WTC11 (cell line): ENCODE data around the gene C10orf71. TPM values are rescaled to one million over a fixed set of nuclear protein-coding genes. Genes with fewer than 3 reads are reported as not detected.

Experiments
- ATAC-seq: fragments of 200-7000 bp; cut with Tn5 transposase; 2 replicates; pipeline ENCODE4 v1.10.0; 2021; ENCODE audit warnings: mild to moderate bottlenecking, moderate library complexity
- CTCF ChIA-PET: fragments of 300-600 bp; sonication (Branson Sonifier 250); formaldehyde crosslinking; loops from one replicate; lab custom pipeline; 2021; ENCODE audit warnings: antibody characterized with exemption; lab: Charles Lee
- POLR2A ChIA-PET: fragments of 350-600 bp; sonication (Branson Sonifier 250); formaldehyde crosslinking; loops from one replicate; lab custom pipeline; 2021; ENCODE audit warnings: antibody characterized with exemption; lab: Charles Lee
- DNase-seq: peaks from one replicate; pipeline ENCODE4 v3.0.0; 2021; ENCODE audit warnings: low spot score
- H3K27ac Mint-ChIP-seq: 2 replicates; pipeline ENCODE4 v1.8.0; 2021; ENCODE audit warnings: mixed read lengths
- H3K27me3 Mint-ChIP-seq: 2 replicates; pipeline ENCODE4 v1.8.0; 2021; ENCODE audit warnings: low read depth, mild to moderate bottlenecking, moderate library complexity, mixed read lengths
- H3K36me3 Mint-ChIP-seq: 2 replicates; pipeline ENCODE4 v1.8.0; 2021; ENCODE audit warnings: mixed read lengths
- H3K4me1 Mint-ChIP-seq: 2 replicates; pipeline ENCODE4 v1.8.0; 2022; ENCODE audit warnings: mixed read lengths
- H3K4me3 Mint-ChIP-seq: 2 replicates; pipeline ENCODE4 v1.8.0; 2021; ENCODE audit warnings: mild to moderate bottlenecking, moderate library complexity, mixed read lengths
- H3K9me3 Mint-ChIP-seq: 2 replicates; pipeline ENCODE4 v1.8.0; 2021; ENCODE audit warnings: mixed read lengths
- CREB1 ChIP-seq: sonication (generic); formaldehyde crosslinking; IDR thresholded peaks from 2 replicates; pipeline ENCODE4 v1.8.0; 2023; ENCODE audit warnings: mild to moderate bottlenecking, missing genetic modification reagents
- ETV6 ChIP-seq: sonication (generic); formaldehyde crosslinking; IDR thresholded peaks from 2 replicates; pipeline ENCODE4 v1.8.1; 2022; ENCODE audit warnings: mild to moderate bottlenecking, missing genetic modification reagents
- FOXJ3 ChIP-seq: sonication (generic); formaldehyde crosslinking; IDR thresholded peaks from 2 replicates; pipeline ENCODE4 v1.9.0; 2021; ENCODE audit warnings: missing genetic modification reagents, mild to moderate bottlenecking, borderline replicate concordance
- HMGA2 ChIP-seq: fragments of 250-450 bp; sonication (Bioruptor Pico); IDR thresholded peaks from 2 replicates; pipeline ENCODE4 v1.4.0; 2021; ENCODE audit warnings: mild to moderate bottlenecking, moderate library complexity
- JUN ChIP-seq: sonication (generic); formaldehyde crosslinking; IDR thresholded peaks from 2 replicates; pipeline ENCODE4 v1.8.0; 2023; ENCODE audit warnings: mild to moderate bottlenecking, missing genetic modification reagents
- NFE2L1 ChIP-seq: sonication (generic); formaldehyde crosslinking; IDR thresholded peaks from 2 replicates; pipeline ENCODE4 v1.8.1; 2023; ENCODE audit warnings: missing genetic modification reagents
- TP53 ChIP-seq: sonication (generic); formaldehyde crosslinking; IDR thresholded peaks from 2 replicates; pipeline ENCODE4 v1.8.1; 2023; ENCODE audit warnings: mild to moderate bottlenecking, missing genetic modification reagents
- ZBTB21 ChIP-seq: sonication (generic); formaldehyde crosslinking; IDR thresholded peaks from 2 replicates; pipeline ENCODE4 v1.8.1; 2023; ENCODE audit warnings: mild to moderate bottlenecking, missing genetic modification reagents, borderline replicate concordance
- total RNA-seq: library from RNA; stranded (reverse); gene quantifications from 3 replicates; pipeline ENCODE4 v1.2.3, GENCODE V29; 2021
- TF ChIP-seq, protein P1 (sequence below): fragments of 250-450 bp; sonication (Bioruptor Pico); IDR thresholded peaks from 2 replicates; pipeline ENCODE4 v2.1.2; 2022; ENCODE audit warnings: mild to moderate bottlenecking, moderate library complexity
- TF ChIP-seq, protein P2 (sequence below): fragments of 250-450 bp; sonication (Bioruptor Pico); IDR thresholded peaks from 2 replicates; pipeline ENCODE4 v1.9.0; 2021; ENCODE audit warnings: moderate library complexity, mild to moderate bottlenecking, inconsistent platforms, borderline replicate concordance
- TF ChIP-seq, protein P3 (sequence below): sonication (generic); formaldehyde crosslinking; IDR thresholded peaks from 2 replicates; pipeline ENCODE4 v1.8.0; 2022; ENCODE audit warnings: mild to moderate bottlenecking, missing genetic modification reagents
- TF ChIP-seq, protein P4 (sequence below): sonication (generic); formaldehyde crosslinking; IDR thresholded peaks from 2 replicates; pipeline ENCODE4 v1.8.1; 2022; ENCODE audit warnings: mild to moderate bottlenecking, missing genetic modification reagents, moderate library complexity, borderline replicate concordance
- TF ChIP-seq, protein P5 (sequence below): sonication (generic); formaldehyde crosslinking; IDR thresholded peaks from 2 replicates; pipeline ENCODE4 v1.8.1; 2023; ENCODE audit warnings: mild to moderate bottlenecking, missing genetic modification reagents, moderate library complexity
- TF ChIP-seq, protein P6 (sequence below): sonication (generic); formaldehyde crosslinking; IDR thresholded peaks from 2 replicates; pipeline ENCODE4 v1.8.0; 2023; ENCODE audit warnings: missing genetic modification reagents
- TF ChIP-seq, protein P7 (sequence below): sonication (generic); formaldehyde crosslinking; IDR thresholded peaks from 2 replicates; pipeline ENCODE4 v1.8.0; 2023; ENCODE audit warnings: missing genetic modification reagents, mild to moderate bottlenecking, borderline replicate concordance
- TF ChIP-seq, protein P8 (sequence below): sonication (generic); formaldehyde crosslinking; conservative IDR thresholded peaks from 2 replicates; pipeline ENCODE4 v1.8.1; 2023; ENCODE audit warnings: mild to moderate bottlenecking, low read depth, missing genetic modification reagents, moderate library complexity
- TF ChIP-seq, protein P9 (sequence below): sonication (generic); formaldehyde crosslinking; IDR thresholded peaks from 2 replicates; pipeline ENCODE4 v1.8.0; 2022; ENCODE audit warnings: mild to moderate bottlenecking, missing genetic modification reagents

The C10orf71 gene
- total RNA-seq, 1 experiment from 2014 or later: not detected

DNA sequence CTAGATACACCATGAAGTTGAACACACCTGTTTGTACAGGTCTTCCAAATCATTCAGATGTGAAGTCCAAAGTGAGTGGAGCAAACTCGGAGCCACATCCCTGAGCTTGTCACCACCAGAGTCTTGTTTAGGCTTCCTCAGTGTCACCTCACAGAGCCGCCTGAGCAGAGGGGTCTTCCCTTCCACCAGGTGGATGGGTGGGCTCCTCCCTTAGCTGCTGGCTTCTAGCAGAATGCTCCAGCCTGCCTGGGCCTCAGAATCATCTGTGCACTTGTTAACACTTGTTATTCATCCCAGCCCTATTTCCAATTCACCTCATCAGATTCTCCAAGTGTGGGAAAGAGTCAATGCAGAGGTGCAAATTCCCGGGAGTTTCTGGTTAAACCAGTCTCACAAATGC is 32.5 kb downstream of the C10orf71 start (continued):
- TF ChIP-seq, protein P1, sequence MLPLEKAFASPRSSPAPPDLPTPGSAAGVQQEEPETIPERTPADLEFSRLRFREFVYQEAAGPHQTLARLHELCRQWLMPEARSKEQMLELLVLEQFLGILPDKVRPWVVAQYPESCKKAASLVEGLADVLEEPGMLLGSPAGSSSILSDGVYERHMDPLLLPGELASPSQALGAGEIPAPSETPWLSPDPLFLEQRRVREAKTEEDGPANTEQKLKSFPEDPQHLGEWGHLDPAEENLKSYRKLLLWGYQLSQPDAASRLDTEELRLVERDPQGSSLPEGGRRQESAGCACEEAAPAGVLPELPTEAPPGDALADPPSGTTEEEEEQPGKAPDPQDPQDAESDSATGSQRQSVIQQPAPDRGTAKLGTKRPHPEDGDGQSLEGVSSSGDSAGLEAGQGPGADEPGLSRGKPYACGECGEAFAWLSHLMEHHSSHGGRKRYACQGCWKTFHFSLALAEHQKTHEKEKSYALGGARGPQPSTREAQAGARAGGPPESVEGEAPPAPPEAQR (CRISPR knock-in tag): no peak

DNA sequence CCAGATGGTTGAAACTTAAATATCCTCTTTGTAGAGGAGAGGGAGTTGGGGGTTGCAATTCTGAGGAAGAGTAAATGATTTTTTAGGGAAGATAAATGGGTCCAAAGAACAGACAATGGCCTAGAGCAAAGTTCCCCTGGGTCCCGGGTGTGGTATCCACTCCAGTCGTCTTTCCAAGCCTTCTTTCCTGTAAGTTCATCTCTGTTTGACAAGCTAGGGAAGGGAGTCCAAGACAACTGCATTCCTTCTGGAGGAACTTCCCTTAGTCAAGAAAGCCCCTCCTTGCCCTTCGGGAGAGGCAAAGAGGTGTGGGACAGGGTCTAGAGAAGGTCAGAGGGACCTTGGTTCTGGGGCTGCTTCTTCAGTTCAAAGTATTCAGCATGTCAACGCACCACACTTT is 33.4 kb downstream of the C10orf71 start:
- ChIA-PET CTCF (no interaction called here), POLR2A (no interaction called here)
- Mint-ChIP-seq H3K27ac (no peak overlapping the region), H3K36me3 (no peaks in the 10 kb centered on the region), H3K4me3 (no peak overlapping the region), H3K9me3 (peaks cover 17% of the 10 kb centered on the region), H3K4me1 (peaks cover 5% of the 10 kb centered on the region), H3K27me3 (no peaks in the 10 kb centered on the region; the same call in 1 of the 2 replicates)
- ATAC-seq (no peak), DNase-seq (no peak)
- TF ChIP-seq TP53: no peak

DNA sequence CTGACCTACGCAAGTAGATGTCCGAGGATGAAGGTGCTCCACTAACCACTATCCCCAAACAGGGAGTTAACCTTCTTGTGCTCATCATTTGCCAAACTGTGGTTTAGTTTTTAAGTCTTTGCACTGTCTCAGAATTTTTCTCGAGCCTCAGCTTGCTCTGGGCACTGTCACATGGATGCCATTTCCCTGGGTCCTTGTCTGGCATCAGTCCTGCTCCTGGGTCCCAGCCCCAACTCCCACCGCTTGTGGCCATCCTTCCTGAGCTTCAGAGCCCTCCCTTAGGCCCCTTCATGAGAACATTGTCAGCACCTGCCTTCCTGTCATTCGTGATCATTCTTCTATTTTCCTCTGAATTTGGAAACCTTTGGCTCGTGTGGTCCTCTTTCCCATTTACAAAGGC is 33.8 kb downstream of the C10orf71 start:
- Mint-ChIP-seq H3K27me3 (no peaks in the 10 kb centered on the region; the same call in 1 of the 2 replicates), H3K27ac (no peak overlapping the region), H3K9me3 (peaks cover 17% of the 10 kb centered on the region), H3K36me3 (no peaks in the 10 kb centered on the region), H3K4me3 (no peak overlapping the region), H3K4me1 (peaks cover 4% of the 10 kb centered on the region)
- ATAC-seq (no peak), DNase-seq (no peak)
- TF ChIP-seq, protein P2, sequence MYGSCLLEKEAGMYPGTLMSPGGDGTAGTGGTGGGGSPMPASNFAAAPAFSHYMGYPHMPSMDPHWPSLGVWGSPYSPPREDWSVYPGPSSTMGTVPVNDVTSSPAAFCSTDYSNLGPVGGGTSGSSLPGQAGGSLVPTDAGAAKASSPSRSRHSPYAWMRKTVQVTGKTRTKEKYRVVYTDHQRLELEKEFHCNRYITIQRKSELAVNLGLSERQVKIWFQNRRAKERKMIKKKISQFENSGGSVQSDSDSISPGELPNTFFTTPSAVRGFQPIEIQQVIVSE: no peak
- no peak for TF ChIP-seq NFE2L1 (CRISPR knock-in tag)
- TF ChIP-seq, protein P3, sequence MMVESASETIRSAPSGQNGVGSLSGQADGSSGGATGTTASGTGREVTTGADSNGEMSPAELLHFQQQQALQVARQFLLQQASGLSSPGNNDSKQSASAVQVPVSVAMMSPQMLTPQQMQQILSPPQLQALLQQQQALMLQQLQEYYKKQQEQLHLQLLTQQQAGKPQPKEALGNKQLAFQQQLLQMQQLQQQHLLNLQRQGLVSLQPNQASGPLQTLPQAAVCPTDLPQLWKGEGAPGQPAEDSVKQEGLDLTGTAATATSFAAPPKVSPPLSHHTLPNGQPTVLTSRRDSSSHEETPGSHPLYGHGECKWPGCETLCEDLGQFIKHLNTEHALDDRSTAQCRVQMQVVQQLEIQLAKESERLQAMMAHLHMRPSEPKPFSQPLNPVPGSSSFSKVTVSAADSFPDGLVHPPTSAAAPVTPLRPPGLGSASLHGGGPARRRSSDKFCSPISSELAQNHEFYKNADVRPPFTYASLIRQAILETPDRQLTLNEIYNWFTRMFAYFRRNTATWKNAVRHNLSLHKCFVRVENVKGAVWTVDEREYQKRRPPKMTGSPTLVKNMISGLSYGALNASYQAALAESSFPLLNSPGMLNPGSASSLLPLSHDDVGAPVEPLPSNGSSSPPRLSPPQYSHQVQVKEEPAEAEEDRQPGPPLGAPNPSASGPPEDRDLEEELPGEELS (CRISPR knock-in tag): no peak
- TF ChIP-seq, protein P4, sequence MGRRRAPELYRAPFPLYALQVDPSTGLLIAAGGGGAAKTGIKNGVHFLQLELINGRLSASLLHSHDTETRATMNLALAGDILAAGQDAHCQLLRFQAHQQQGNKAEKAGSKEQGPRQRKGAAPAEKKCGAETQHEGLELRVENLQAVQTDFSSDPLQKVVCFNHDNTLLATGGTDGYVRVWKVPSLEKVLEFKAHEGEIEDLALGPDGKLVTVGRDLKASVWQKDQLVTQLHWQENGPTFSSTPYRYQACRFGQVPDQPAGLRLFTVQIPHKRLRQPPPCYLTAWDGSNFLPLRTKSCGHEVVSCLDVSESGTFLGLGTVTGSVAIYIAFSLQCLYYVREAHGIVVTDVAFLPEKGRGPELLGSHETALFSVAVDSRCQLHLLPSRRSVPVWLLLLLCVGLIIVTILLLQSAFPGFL (CRISPR knock-in tag): no peak
- no peak for TF ChIP-seq FOXJ3 (CRISPR knock-in tag)
- TF ChIP-seq, protein P5, sequence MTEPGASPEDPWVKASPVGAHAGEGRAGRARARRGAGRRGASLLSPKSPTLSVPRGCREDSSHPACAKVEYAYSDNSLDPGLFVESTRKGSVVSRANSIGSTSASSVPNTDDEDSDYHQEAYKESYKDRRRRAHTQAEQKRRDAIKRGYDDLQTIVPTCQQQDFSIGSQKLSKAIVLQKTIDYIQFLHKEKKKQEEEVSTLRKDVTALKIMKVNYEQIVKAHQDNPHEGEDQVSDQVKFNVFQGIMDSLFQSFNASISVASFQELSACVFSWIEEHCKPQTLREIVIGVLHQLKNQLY (CRISPR knock-in tag): no peak
- TF ChIP-seq JUN: no peak
- TF ChIP-seq, protein P6, sequence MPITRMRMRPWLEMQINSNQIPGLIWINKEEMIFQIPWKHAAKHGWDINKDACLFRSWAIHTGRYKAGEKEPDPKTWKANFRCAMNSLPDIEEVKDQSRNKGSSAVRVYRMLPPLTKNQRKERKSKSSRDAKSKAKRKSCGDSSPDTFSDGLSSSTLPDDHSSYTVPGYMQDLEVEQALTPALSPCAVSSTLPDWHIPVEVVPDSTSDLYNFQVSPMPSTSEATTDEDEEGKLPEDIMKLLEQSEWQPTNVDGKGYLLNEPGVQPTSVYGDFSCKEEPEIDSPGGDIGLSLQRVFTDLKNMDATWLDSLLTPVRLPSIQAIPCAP: no peak
- TF ChIP-seq, protein P7, sequence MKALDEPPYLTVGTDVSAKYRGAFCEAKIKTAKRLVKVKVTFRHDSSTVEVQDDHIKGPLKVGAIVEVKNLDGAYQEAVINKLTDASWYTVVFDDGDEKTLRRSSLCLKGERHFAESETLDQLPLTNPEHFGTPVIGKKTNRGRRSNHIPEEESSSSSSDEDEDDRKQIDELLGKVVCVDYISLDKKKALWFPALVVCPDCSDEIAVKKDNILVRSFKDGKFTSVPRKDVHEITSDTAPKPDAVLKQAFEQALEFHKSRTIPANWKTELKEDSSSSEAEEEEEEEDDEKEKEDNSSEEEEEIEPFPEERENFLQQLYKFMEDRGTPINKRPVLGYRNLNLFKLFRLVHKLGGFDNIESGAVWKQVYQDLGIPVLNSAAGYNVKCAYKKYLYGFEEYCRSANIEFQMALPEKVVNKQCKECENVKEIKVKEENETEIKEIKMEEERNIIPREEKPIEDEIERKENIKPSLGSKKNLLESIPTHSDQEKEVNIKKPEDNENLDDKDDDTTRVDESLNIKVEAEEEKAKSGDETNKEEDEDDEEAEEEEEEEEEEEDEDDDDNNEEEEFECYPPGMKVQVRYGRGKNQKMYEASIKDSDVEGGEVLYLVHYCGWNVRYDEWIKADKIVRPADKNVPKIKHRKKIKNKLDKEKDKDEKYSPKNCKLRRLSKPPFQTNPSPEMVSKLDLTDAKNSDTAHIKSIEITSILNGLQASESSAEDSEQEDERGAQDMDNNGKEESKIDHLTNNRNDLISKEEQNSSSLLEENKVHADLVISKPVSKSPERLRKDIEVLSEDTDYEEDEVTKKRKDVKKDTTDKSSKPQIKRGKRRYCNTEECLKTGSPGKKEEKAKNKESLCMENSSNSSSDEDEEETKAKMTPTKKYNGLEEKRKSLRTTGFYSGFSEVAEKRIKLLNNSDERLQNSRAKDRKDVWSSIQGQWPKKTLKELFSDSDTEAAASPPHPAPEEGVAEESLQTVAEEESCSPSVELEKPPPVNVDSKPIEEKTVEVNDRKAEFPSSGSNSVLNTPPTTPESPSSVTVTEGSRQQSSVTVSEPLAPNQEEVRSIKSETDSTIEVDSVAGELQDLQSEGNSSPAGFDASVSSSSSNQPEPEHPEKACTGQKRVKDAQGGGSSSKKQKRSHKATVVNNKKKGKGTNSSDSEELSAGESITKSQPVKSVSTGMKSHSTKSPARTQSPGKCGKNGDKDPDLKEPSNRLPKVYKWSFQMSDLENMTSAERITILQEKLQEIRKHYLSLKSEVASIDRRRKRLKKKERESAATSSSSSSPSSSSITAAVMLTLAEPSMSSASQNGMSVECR (CRISPR knock-in tag): no peak
- TF ChIP-seq CREB1: no peak
- TF ChIP-seq ETV6 (CRISPR knock-in tag): no peak
- TF ChIP-seq, protein P8, sequence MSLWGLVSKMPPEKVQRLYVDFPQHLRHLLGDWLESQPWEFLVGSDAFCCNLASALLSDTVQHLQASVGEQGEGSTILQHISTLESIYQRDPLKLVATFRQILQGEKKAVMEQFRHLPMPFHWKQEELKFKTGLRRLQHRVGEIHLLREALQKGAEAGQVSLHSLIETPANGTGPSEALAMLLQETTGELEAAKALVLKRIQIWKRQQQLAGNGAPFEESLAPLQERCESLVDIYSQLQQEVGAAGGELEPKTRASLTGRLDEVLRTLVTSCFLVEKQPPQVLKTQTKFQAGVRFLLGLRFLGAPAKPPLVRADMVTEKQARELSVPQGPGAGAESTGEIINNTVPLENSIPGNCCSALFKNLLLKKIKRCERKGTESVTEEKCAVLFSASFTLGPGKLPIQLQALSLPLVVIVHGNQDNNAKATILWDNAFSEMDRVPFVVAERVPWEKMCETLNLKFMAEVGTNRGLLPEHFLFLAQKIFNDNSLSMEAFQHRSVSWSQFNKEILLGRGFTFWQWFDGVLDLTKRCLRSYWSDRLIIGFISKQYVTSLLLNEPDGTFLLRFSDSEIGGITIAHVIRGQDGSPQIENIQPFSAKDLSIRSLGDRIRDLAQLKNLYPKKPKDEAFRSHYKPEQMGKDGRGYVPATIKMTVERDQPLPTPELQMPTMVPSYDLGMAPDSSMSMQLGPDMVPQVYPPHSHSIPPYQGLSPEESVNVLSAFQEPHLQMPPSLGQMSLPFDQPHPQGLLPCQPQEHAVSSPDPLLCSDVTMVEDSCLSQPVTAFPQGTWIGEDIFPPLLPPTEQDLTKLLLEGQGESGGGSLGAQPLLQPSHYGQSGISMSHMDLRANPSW (CRISPR knock-in tag): no peak
- no peak for TF ChIP-seq ZBTB21
- TF ChIP-seq, protein P9, sequence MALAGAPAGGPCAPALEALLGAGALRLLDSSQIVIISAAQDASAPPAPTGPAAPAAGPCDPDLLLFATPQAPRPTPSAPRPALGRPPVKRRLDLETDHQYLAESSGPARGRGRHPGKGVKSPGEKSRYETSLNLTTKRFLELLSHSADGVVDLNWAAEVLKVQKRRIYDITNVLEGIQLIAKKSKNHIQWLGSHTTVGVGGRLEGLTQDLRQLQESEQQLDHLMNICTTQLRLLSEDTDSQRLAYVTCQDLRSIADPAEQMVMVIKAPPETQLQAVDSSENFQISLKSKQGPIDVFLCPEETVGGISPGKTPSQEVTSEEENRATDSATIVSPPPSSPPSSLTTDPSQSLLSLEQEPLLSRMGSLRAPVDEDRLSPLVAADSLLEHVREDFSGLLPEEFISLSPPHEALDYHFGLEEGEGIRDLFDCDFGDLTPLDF (CRISPR knock-in tag): no peak
- TF ChIP-seq HMGA2 (CRISPR knock-in tag): no peak
- ChIA-PET POLR2A (no interaction called here), CTCF (no interaction called here)
